Measurements from ENCODE around the gene SOCS3.

Gene SOCS3

GRCh38 chr17:78359997-78360370 lies at the start of gene SOCS3:
Gene SOCS3 (minus strand): TSS chr17:78360077. CDS start chr17:78359095, 982 bp downstream.
- H3K36me3 ChIP-seq (ENCODE audit: control insufficient read depth, insufficient read depth, low read length) = peaks cover 14% of the 10 kb centered on the region
- peak within 1 kb of the TSS; percentile 82 for H3K4me3 ChIP-seq (ENCODE audit: low read depth, low read length)
- peaks cover 62% of the 10 kb centered on the region for H3K4me1 ChIP-seq (ENCODE audit: control insufficient read depth, insufficient read depth, low read length)
- H3K9ac ChIP-seq (ENCODE audit: low read depth, low read length) = peak within 1 kb of the TSS; percentile 70
- no peaks in the 10 kb centered on the region for H3K9me3 ChIP-seq (ENCODE audit: control insufficient read depth, insufficient read depth, low read length)
- peak within 1 kb of the TSS; percentile 81 for H3K27ac ChIP-seq (ENCODE audit: low read depth, low read length)
- H3K27me3 ChIP-seq (ENCODE audit: control insufficient read depth, insufficient read depth, low read length) = peaks cover 42% of the 10 kb centered on the region

- no peak overlapping the region for H3K4me3 ChIP-seq (ENCODE audit: low read depth, low read length)
- H3K27ac ChIP-seq (ENCODE audit: low read depth, low read length) = no peak overlapping the region
- H3K4me1 ChIP-seq (ENCODE audit: control insufficient read depth, insufficient read depth, low read length) = no peaks in the 10 kb centered on the region
- peaks cover 60% of the 10 kb centered on the region for H3K36me3 ChIP-seq (ENCODE audit: control insufficient read depth, insufficient read depth, low read length)
- no peaks in the 10 kb centered on the region for H3K27me3 ChIP-seq (ENCODE audit: control insufficient read depth, insufficient read depth, low read length)
- no peaks in the 10 kb centered on the region for H3K9me3 ChIP-seq (ENCODE audit: control insufficient read depth, insufficient read depth, low read length)
- H3K9ac ChIP-seq (ENCODE audit: low read depth, low read length) = no peak overlapping the region
Observed at GRCh38 chr17:78409191-78409928, 49.5 kb upstream of the SOCS3 start.

- H3K4me1 ChIP-seq (ENCODE audit: control insufficient read depth, insufficient read depth, low read length) = no peaks in the 10 kb centered on the region
- no peak overlapping the region for H3K4me3 ChIP-seq (ENCODE audit: low read depth, low read length)
- H3K9ac ChIP-seq (ENCODE audit: low read depth, low read length) = no peak overlapping the region
- H3K27ac ChIP-seq (ENCODE audit: low read depth, low read length) = no peak overlapping the region
- no peaks in the 10 kb centered on the region for H3K27me3 ChIP-seq (ENCODE audit: control insufficient read depth, insufficient read depth, low read length)
- no peaks in the 10 kb centered on the region for H3K9me3 ChIP-seq (ENCODE audit: control insufficient read depth, insufficient read depth, low read length)
- peaks cover 60% of the 10 kb centered on the region for H3K36me3 ChIP-seq (ENCODE audit: control insufficient read depth, insufficient read depth, low read length)
Observed at GRCh38 chr17:78408476-78409050, 48.7 kb upstream of the SOCS3 start.

GRCh38 chr17:78407387-78408000 lies 47.6 kb upstream of the SOCS3 start:
- Histone ChIP-seq H3K27me3 (ENCODE audit: control insufficient read depth, insufficient read depth, low read length) (no peaks in the 10 kb centered on the region), H3K27ac (ENCODE audit: low read depth, low read length) (no peak overlapping the region), H3K9me3 (ENCODE audit: control insufficient read depth, insufficient read depth, low read length) (no peaks in the 10 kb centered on the region), H3K4me1 (ENCODE audit: control insufficient read depth, insufficient read depth, low read length) (no peaks in the 10 kb centered on the region), H3K9ac (ENCODE audit: low read depth, low read length) (no peak overlapping the region), H3K4me3 (ENCODE audit: low read depth, low read length) (no peak overlapping the region), H3K36me3 (ENCODE audit: control insufficient read depth, insufficient read depth, low read length) (peaks cover 60% of the 10 kb centered on the region)

- H3K9ac ChIP-seq (ENCODE audit: low read depth, low read length) = no peak overlapping the region
- H3K27ac ChIP-seq (ENCODE audit: low read depth, low read length) = no peak overlapping the region
- H3K36me3 ChIP-seq (ENCODE audit: control insufficient read depth, insufficient read depth, low read length) = peaks cover 65% of the 10 kb centered on the region
- no peaks in the 10 kb centered on the region for H3K9me3 ChIP-seq (ENCODE audit: control insufficient read depth, insufficient read depth, low read length)
- H3K4me1 ChIP-seq (ENCODE audit: control insufficient read depth, insufficient read depth, low read length) = no peaks in the 10 kb centered on the region
- no peaks in the 10 kb centered on the region for H3K27me3 ChIP-seq (ENCODE audit: control insufficient read depth, insufficient read depth, low read length)
- H3K4me3 ChIP-seq (ENCODE audit: low read depth, low read length) = no peak overlapping the region
Observed at GRCh38 chr17:78406920-78407319, 47.0 kb upstream of the SOCS3 start.

- H3K36me3 ChIP-seq (ENCODE audit: control insufficient read depth, insufficient read depth, low read length) = peaks cover 69% of the 10 kb centered on the region
- no peaks in the 10 kb centered on the region for H3K4me1 ChIP-seq (ENCODE audit: control insufficient read depth, insufficient read depth, low read length)
- no peak overlapping the region for H3K4me3 ChIP-seq (ENCODE audit: low read depth, low read length)
- no peaks in the 10 kb centered on the region for H3K9me3 ChIP-seq (ENCODE audit: control insufficient read depth, insufficient read depth, low read length)
- no peak overlapping the region for H3K27ac ChIP-seq (ENCODE audit: low read depth, low read length)
- no peak overlapping the region for H3K9ac ChIP-seq (ENCODE audit: low read depth, low read length)
- no peaks in the 10 kb centered on the region for H3K27me3 ChIP-seq (ENCODE audit: control insufficient read depth, insufficient read depth, low read length)
Observed at GRCh38 chr17:78406396-78406795, 46.5 kb upstream of the SOCS3 start.

GRCh38 chr17:78403822-78404221 lies 43.9 kb upstream of the SOCS3 start:
- H3K9me3 ChIP-seq (ENCODE audit: control insufficient read depth, insufficient read depth, low read length) = no peaks in the 10 kb centered on the region
- peaks cover 81% of the 10 kb centered on the region for H3K36me3 ChIP-seq (ENCODE audit: control insufficient read depth, insufficient read depth, low read length)
- no peak overlapping the region for H3K27ac ChIP-seq (ENCODE audit: low read depth, low read length)
- no peak overlapping the region for H3K4me3 ChIP-seq (ENCODE audit: low read depth, low read length)
- H3K27me3 ChIP-seq (ENCODE audit: control insufficient read depth, insufficient read depth, low read length) = no peaks in the 10 kb centered on the region
- H3K9ac ChIP-seq (ENCODE audit: low read depth, low read length) = no peak overlapping the region
- no peaks in the 10 kb centered on the region for H3K4me1 ChIP-seq (ENCODE audit: control insufficient read depth, insufficient read depth, low read length)

GRCh38 chr17:78401891-78402290 lies 42.0 kb upstream of the SOCS3 start:
- H3K4me3 ChIP-seq (ENCODE audit: low read depth, low read length) = no peak overlapping the region
- no peak overlapping the region for H3K27ac ChIP-seq (ENCODE audit: low read depth, low read length)
- H3K4me1 ChIP-seq (ENCODE audit: control insufficient read depth, insufficient read depth, low read length) = no peaks in the 10 kb centered on the region
- no peaks in the 10 kb centered on the region for H3K9me3 ChIP-seq (ENCODE audit: control insufficient read depth, insufficient read depth, low read length)
- H3K9ac ChIP-seq (ENCODE audit: low read depth, low read length) = no peak overlapping the region
- peaks cover 88% of the 10 kb centered on the region for H3K36me3 ChIP-seq (ENCODE audit: control insufficient read depth, insufficient read depth, low read length)
- H3K27me3 ChIP-seq (ENCODE audit: control insufficient read depth, insufficient read depth, low read length) = no peaks in the 10 kb centered on the region

- peaks cover 88% of the 10 kb centered on the region for H3K36me3 ChIP-seq (ENCODE audit: control insufficient read depth, insufficient read depth, low read length)
Observed at GRCh38 chr17:78401246-78401645, 41.4 kb upstream of the SOCS3 start.

GRCh38 chr17:78400581-78401240 lies 40.8 kb upstream of the SOCS3 start:
- Histone ChIP-seq H3K27ac (ENCODE audit: low read depth, low read length) (no peak overlapping the region), H3K4me3 (ENCODE audit: low read depth, low read length) (no peak overlapping the region)

More at GRCh38 chr17:78401246-78401645, 41.4 kb upstream of the SOCS3 start:
- H3K9me3 ChIP-seq (ENCODE audit: control insufficient read depth, insufficient read depth, low read length) = no peaks in the 10 kb centered on the region
- no peaks in the 10 kb centered on the region for H3K4me1 ChIP-seq (ENCODE audit: control insufficient read depth, insufficient read depth, low read length)
- no peaks in the 10 kb centered on the region for H3K27me3 ChIP-seq (ENCODE audit: control insufficient read depth, insufficient read depth, low read length)
- no peak overlapping the region for H3K9ac ChIP-seq (ENCODE audit: low read depth, low read length)
- H3K27ac ChIP-seq (ENCODE audit: low read depth, low read length) = no peak overlapping the region
- H3K4me3 ChIP-seq (ENCODE audit: low read depth, low read length) = no peak overlapping the region

GRCh38 chr17:78399693-78400144 lies 39.8 kb upstream of the SOCS3 start:
- no peaks in the 10 kb centered on the region for H3K27me3 ChIP-seq (ENCODE audit: control insufficient read depth, insufficient read depth, low read length)
- no peaks in the 10 kb centered on the region for H3K4me1 ChIP-seq (ENCODE audit: control insufficient read depth, insufficient read depth, low read length)
- no peaks in the 10 kb centered on the region for H3K9me3 ChIP-seq (ENCODE audit: control insufficient read depth, insufficient read depth, low read length)
- H3K27ac ChIP-seq (ENCODE audit: low read depth, low read length) = no peak overlapping the region
- no peak overlapping the region for H3K4me3 ChIP-seq (ENCODE audit: low read depth, low read length)
- H3K36me3 ChIP-seq (ENCODE audit: control insufficient read depth, insufficient read depth, low read length) = peaks cover 94% of the 10 kb centered on the region
- no peak overlapping the region for H3K9ac ChIP-seq (ENCODE audit: low read depth, low read length)

More at GRCh38 chr17:78400581-78401240, 40.8 kb upstream of the SOCS3 start:
- Histone ChIP-seq H3K36me3 (ENCODE audit: control insufficient read depth, insufficient read depth, low read length) (peaks cover 91% of the 10 kb centered on the region), H3K4me1 (ENCODE audit: control insufficient read depth, insufficient read depth, low read length) (no peaks in the 10 kb centered on the region), H3K9me3 (ENCODE audit: control insufficient read depth, insufficient read depth, low read length) (no peaks in the 10 kb centered on the region), H3K9ac (ENCODE audit: low read depth, low read length) (no peak overlapping the region), H3K27me3 (ENCODE audit: control insufficient read depth, insufficient read depth, low read length) (no peaks in the 10 kb centered on the region)

Measured in HUES48 (cell line).